Suppressor macrophage (primary cell): ENCODE results near the gene B4GALT4.
"Not testable (repeated sequence)": the region's sequence is repeated elsewhere in the genome, so short reads cannot be mapped to it uniquely, and the experiment has no call there.

Experiments used
- DNase-seq, 4 experiments: peaks; one replicate each; pipeline ENCODE4 v3.0.0-alpha.2; 2020 to 2022
- total RNA-seq, 17 experiments: gene quantifications; one replicate each; lab custom pipeline; 2026; ENCODE audit warnings: mixed read lengths in 6 of 17, inconsistent platforms in 3 of 17; lab: John Stamatoyannopoulos, UW

B4GALT4 gene
- total RNA-seq = 16.5 to 31.2 (median 20.8) reads per million in 17 experiments

DNA sequence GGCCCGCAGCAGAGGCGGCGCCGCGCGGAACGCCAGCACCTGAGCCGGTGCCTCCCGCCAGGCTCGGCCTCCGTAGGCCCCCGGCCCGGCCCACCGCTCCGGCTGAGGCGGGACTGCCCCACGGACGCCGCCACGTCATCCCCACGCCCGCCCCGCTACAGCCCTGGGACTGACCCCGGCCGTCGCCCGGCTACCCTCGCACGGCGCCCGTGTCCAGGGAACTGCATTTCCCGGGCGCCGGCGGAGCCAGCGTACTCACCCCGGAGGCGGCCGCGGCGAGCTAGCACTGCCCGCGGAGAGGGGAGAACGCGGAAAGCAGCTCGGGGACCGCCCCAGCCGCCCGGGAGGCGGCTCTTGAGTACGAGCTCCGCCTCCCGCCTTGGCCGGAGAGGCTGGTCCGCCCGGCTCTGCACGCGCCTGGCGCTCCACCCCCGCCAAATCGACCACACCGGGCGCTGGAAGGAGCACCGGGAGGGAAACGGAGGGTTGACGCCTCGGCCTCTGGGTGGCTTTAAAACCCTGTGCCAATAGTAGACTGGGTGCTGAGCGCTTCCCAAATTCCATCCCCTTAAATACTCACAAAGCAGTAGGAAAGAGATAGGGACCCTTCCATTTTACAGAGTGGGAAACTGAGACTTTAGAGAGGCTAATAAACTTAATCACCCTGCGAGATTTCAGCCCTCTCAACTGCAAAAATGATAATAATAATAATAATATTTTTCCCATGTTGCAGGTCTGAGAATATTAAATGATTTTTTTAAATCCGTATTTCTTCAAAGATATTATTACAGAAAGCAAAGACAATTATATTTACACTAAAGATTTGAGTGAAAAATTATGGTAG, at the start of gene B4GALT4:
Gene B4GALT4 (minus strand): TSS at position 288 of the 844 bp plus-strand sequence. CDS start 10,779 bp downstream, outside the sequence.
- DNase-seq = peak; percentile 89 to 96 (median 94)

GRCh38 chr3:119289404-119289770, 48.7 kb upstream of the B4GALT4 start:
- DNase-seq = peak; percentile 61 to 77 (median 72)

- no peak for DNase-seq
Observed at GRCh38 chr3:119288669-119289403, 48.2 kb upstream of the B4GALT4 start.

DNA sequence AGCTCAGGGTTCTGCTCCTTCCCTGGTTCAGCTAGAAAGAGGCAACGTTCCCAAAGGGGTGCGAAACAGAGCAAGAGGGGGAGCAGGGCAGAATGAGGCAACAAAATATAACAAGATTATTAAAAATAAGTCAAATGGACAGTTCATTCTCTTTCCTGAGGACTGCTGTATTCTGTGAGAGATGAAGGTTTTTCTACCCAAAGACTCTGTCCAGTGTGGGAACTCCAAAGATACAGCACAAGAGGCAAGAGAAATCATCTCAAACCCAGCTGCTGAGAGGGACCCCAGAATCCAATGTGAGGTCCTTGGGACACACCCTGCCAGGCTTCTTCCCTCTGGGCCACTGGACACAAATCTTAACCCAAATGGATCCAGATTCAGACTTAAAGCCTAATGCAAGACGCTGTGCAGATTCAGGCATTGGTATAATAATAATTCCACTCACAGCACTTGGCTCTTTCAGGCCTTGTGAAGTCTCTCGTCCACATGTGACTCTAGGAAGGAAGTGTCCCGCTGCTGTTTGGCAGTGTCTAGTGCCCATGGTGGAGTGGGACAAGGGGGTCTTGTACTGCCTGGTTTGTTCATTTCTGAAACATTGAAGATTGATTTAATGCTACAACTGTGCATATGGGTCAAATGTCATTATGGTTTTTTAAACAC, 39.0 kb upstream of the B4GALT4 start:
- no peak for DNase-seq

DNA sequence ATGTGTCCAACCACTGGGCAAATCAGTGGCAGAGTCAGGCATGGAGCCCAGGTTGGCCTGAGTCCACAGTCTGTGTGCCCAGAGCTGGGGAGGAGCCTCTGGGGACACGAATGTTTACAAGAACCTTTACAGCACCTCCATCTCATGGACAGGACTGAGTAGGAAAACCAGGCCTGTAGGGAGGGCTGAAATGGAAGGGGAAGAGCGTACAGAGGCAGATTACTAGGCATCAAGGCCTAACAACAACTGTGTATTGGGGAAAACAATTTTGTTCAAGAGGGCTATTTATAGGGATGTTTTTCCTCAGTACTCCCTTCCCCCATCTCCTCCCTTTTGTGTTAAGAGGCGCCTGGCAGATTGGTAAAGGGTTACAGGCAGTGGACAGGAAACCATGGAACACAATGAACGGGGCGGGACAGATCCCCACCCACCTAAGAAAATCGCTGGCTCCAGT, 38.5 kb upstream of the B4GALT4 start:
- no peak for DNase-seq

DNA sequence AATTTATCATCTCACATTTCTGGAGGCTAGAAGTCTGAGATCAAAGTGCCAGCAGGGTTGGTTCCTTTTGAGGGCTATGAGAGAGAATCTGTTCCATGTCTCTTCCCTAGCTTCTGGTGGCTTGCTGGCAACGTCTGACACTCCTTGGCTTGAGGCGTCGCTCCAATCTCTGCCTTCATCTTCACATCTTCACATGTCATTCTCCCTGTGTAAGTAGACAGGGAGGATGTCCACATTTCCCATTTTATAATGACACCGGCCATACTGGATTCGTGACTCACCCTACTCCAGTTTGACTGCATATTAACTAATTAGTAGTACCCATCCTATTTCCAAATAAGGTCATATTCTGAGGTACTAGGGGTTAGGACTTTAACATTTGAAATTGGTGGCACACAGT, 36.0 kb upstream of the B4GALT4 start:
- no peak for DNase-seq

GRCh38 chr3:119270212-119270611, 29.5 kb upstream of the B4GALT4 start:
- not testable (repeated sequence) for DNase-seq

DNA sequence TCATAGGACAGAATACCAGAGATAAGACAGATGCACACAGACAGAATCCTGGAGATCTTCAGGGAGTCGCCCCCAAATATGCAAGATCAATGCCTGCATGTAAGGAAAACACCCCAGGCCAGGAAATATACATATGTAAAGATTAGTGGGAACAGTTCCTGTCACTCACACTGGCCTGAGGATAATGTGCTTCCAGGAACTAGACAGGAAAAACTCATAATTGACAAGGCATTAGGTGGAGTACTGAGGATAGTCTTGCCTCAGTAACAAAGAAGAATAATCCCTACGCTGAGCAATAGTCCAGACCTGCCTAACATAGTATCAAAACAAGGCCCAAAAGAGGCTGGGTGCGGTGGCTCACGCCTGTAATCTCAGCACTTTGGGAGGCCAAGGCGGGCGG, 20.4 kb upstream of the B4GALT4 start:
- DNase-seq = no peak

- no peak for DNase-seq
Observed at GRCh38 chr3:119259821-119260220, 19.1 kb upstream of the B4GALT4 start.

DNA sequence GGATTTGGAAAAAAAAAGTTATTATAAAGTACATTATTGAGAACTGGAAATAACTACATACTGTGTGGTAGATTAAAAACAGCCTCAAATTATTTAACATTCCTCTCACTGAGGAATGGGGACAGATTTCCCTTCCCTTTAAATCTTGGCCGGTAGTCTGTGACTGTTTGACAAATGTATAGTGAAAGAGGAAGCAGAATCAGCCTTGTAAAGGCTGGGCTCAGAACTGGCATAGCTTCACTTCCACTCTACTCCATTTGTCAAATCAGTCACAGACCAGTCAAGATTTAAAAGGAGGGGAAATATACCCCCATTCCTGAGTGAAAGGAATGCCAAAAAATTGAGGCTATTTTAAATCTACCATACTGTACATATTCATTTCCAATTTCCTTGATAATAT, 18.2 kb upstream of the B4GALT4 start:
- peak; percentile 42 to 79 (median 68) for DNase-seq

DNA sequence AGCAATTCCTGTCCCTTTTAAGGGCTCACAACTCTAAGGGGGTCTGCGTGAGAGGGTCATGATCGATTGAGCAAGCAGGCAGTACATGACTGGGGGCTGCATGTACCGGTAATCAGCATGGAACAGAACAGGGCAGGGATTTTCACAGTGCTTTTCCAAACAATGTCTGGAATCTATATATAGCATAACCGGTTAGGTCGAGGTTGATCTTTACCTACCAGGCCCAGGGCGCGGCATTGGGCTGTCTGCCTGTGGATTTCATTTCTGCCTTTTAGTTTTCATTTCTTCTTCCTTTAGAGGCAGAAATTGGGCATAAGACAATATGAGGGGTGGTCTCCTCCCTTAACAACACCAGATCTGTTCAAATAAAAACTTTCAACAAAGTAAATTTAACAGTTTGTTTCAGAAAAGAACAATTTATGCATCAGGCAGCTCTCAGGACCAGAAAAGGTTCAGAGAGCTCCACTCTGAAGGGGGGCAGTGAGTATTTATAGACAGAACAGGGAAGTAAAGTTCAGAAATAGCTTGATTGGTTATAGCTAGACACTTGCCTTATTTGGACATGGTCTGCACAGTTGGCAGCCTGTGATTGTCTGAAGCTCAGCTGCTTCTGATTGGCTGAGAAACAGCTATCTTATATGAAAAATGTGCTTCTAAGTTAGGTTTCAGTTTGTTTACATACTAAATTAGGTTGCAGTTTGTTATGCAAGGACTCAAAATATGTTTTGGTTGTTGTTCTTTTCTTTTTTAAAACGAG, 17.2 kb upstream of the B4GALT4 start:
- peak in 3 of 4 experiments; percentile 36 to 52 (median 50) for DNase-seq

DNA sequence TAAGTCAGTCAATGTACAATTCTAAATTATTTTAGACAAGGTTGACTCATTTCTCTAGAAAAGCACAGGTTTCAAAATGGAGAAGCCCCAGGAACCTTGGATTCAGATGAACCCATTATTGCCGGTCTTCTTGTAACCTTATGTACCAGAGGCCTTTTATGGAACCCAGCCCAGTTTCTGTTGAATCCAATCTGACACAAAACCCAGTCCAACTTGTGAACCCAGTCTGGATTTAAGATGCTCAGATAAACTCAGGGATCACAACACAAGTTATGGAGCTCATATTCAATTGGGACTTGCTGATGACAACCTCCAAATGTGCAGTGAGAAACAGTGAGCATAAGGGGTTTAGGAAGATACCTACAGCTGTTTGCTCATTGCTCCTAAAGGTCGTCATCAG, 16.4 kb upstream of the B4GALT4 start:
- DNase-seq = no peak

- DNase-seq = no peak
Observed at GRCh38 chr3:119255214-119255613, 14.5 kb upstream of the B4GALT4 start.

DNA sequence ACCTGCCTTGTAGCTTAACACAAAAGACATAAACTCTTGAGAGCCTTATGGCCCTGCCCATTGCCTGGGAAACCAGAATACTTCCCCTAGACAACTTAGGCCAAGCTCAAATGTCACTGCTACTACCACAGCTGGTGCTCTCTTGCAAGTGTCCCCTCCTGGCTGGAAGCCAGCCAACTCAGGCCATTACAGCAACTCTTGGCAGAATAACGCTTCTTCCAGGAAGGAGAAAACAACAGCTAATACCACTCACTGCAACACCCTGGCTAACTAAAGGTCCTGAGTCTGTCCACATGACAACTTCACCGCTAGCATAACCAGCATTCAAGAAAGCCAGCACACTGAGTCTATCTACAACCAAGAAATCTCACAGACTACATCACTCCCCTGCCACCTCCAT, 5.1 kb upstream of the B4GALT4 start:
- DNase-seq = peak in 3 of 4 experiments; percentile 21 to 27 (median 27)

- DNase-seq = no peak
Observed at GRCh38 chr3:119243712-119244111, 3.0 kb upstream of the B4GALT4 start.

DNA sequence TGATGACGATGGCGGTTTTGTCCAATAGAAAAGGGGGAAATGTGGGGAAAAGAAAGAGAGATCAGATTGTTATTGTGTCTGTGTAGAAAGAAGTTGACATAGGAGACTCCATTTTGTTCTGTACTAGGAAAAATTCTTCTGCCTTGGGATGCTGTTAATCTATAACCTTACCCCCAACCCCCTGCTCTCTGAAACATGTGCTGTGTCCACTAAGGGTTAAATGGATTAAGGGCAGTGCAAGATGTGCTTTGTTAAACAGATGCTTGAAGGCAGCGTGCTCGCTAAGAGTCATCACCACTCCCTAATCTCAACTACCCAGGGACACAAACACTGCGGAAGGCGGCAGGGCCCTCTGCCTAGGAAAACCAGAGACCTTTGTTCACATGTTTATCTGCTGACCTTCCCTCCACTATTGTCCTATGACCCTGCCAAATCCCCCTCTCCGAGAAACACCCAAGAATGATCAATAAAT, 2.4 kb upstream of the B4GALT4 start:
- not testable (repeated sequence) for DNase-seq

GRCh38 chr3:119242387-119243057, 1.8 kb upstream of the B4GALT4 start:
- DNase-seq = not testable (repeated sequence)

- peak in 3 of 4 experiments; percentile 13 to 24 (median 15) for DNase-seq
Observed at GRCh38 chr3:119240101-119240590, 532 bp downstream of the B4GALT4 start.

DNA sequence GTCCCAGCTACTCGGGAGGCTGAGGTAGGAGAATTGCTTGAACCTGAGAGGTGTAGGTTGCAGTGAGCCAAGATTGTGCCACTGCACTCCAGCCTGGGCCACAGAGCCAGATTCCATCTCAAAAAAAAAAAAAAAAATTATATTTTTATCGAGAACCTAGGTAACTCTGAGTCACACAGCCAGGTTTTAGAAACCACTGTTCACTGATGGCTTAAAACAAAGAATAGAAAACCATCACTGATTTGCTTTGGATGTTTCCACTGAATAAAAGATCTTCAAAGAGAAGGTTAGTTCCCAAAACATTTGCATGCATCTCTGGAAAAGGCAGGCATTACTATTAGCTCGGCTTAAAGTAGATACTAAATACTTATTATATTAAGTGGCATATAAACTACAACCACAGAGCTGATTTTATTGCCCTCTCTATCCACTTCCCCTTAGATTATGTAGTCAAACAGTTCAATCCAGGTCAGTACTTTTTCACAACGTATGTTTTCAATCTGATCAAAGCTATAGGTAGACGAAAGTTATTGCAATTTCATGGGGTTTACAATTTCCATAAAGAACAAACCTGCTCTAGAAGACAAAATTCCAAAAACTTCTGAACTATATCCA, 1.4 kb downstream of the B4GALT4 start:
- peak in 2 of 4 experiments; percentile 13 to 19 for DNase-seq

DNA sequence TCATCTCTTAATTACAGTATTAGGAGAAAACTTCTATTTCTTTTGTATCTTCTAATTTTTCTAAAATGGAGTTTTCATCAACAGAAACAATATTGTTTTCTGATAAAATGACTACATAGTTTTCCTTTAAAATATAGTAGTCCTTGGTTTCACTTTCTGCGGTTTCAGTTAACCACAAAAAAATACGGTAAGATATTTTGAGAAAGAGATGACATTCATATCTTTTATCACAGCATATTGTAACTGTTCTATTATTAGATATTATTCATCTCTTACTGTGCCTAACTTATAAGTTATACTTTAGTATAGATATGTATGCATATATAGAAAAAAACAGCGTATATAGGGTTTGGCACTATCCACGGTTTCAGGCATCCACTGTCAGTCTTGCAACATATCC, 2.3 kb downstream of the B4GALT4 start:
- no peak for DNase-seq

GRCh38 chr3:119237299-119237698, 3.4 kb downstream of the B4GALT4 start:
- no peak for DNase-seq
